Mucosa of rectum (tissue), 2 donors: ENCODE results near the gene PRELID2.

ENCODE experiments used
- H3K27ac ChIP-seq, 2 donors: one replicate each; pipeline ENCODE4 v1.7.0; 2013; ENCODE audit warnings: inconsistent platforms in 2 of 2, low read depth in 2 of 2, low read length in 2 of 2
- H3K27me3 ChIP-seq, 2 donors: one replicate each; pipeline ENCODE4 v1.7.0; 2013; ENCODE audit warnings: low read length in 2 of 2; ENCODE audit not compliant: control insufficient read depth in 2 of 2, insufficient read depth in 2 of 2
- H3K36me3 ChIP-seq, 2 donors: one replicate each; pipeline ENCODE4 v1.7.0; 2013; ENCODE audit warnings: low read length in 2 of 2; ENCODE audit not compliant: control insufficient read depth in 2 of 2, insufficient read depth in 2 of 2
- H3K4me1 ChIP-seq, 2 donors: one replicate each; pipeline ENCODE4 v1.7.0; 2013; ENCODE audit warnings: low read length in 2 of 2, mild to moderate bottlenecking in 1 of 2; ENCODE audit not compliant: control insufficient read depth in 2 of 2, insufficient read depth in 2 of 2
- H3K4me3 ChIP-seq, 2 donors: one replicate each; pipeline ENCODE4 v1.7.0; 2013; ENCODE audit warnings: low read length in 2 of 2
- H3K9ac ChIP-seq, 2 donors: one replicate each; pipeline ENCODE4 v1.7.0; 2013; ENCODE audit warnings: low read length in 2 of 2, low read depth in 1 of 2, mild to moderate bottlenecking in 1 of 2
- H3K9me3 ChIP-seq, 2 donors: one replicate each; pipeline ENCODE4 v1.7.0; 2013; ENCODE audit warnings: low read length in 2 of 2; ENCODE audit not compliant: control insufficient read depth in 2 of 2
- donor health status: healthy.
- donor health status: Normal muscosa, but diverticular disease.

The PRELID2 gene

DNA sequence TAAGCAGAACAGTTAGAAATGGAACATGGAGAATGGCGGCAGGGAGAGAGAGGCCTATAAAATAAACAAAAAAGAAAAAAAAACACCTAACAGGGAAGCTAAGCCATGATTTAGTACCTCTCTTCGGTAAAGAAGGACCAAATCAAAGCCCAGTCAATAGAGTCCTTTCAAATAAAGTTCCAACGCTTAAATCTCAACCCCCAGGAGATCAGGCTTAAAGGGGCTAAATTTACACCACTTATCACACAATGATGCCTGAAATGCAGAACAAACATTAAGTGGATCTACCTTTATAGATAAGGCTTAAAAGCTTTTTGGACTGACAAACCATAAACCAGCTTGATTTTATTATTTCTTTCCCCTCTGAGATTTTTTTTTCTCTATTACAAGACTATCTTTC lies 66.3 kb downstream of the PRELID2 start:
- H3K9ac ChIP-seq, result no peak overlapping the region
- H3K27me3 ChIP-seq, result no peaks in the 10 kb centered on the region
- no peaks in the 10 kb centered on the region for H3K4me1 ChIP-seq
- H3K27ac ChIP-seq, result no peak overlapping the region
- H3K36me3 ChIP-seq, result peaks cover 4 to 8% of the 10 kb centered on the region in 2 donors
- H3K4me3 ChIP-seq, result no peak overlapping the region
- H3K9me3 ChIP-seq, result no peaks in the 10 kb centered on the region

DNA sequence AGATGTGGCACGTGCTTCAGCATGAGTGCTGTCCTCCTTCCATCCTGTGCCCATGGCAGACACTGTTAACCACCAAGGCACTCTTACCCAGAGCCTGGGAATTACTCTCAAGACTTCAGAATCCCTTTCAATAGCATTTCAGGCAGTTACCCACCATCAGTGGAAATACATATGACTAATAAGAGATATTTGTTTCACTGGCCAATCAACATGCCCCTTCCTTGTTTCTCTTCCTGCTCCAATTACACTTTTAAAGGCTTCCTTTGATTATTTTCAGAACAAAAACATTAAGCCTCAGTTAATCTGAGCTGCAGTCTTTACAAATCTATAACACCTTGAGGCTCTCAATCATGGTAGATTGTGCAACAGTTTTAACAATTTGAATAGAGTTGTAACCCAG lies 70.8 kb downstream of the PRELID2 start:
- Histone ChIP-seq H3K27ac (no peak overlapping the region), H3K4me3 (no peak overlapping the region), H3K9ac (no peak overlapping the region), H3K9me3 (no peaks in the 10 kb centered on the region), H3K36me3 (peaks cover 3 to 16% of the 10 kb centered on the region in 2 donors), H3K27me3 (no peaks in the 10 kb centered on the region), H3K4me1 (no peaks in the 10 kb centered on the region)

DNA sequence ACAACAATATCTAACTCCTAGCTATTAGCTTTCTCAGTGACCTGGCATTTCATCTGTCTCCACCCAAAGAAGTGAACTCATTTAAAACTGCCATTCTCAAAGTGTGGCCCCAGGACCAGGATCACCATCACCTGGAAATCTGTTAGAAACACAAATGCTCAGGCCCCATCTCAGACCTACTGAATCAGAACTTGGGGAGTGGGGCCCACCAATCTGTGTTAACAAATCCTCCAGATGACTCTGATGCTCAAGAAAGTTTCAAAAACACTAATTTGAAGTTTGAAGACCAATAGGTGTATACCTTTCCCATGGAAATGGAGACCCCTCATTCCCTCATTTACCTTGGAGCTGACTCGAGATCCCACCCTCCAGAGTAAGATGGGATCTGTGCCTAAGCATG lies 72.3 kb downstream of the PRELID2 start:
- no peak overlapping the region for H3K9ac ChIP-seq
- no peak overlapping the region for H3K27ac ChIP-seq
- H3K4me3 ChIP-seq, result no peak overlapping the region
- H3K27me3 ChIP-seq, result no peaks in the 10 kb centered on the region
- no peaks in the 10 kb centered on the region for H3K9me3 ChIP-seq
- H3K4me1 ChIP-seq, result no peaks in the 10 kb centered on the region
- H3K36me3 ChIP-seq, result peaks cover 5 to 18% of the 10 kb centered on the region in 2 donors

DNA sequence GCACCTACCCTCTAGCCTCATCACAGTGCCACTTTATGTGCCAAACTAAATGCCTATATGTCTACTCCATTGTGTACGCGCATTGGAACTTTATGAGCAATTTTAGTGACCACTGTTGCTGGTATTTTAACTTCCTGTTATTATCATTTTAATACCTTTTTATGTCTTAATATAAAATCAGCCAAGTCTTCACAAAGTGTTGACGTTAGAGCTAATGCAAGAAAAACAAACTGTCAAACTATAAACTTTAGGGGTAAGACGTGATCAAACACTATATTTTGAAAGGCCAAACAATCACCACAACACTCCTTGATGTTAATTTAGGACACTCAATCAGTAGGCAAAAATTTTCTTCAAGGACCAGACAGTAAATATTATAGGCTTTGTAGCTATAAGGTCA lies 73.9 kb downstream of the PRELID2 start:
- no peaks in the 10 kb centered on the region for H3K4me1 ChIP-seq
- no peak overlapping the region for H3K27ac ChIP-seq
- H3K36me3 ChIP-seq, result peaks cover 5 to 13% of the 10 kb centered on the region in 2 donors
- no peaks in the 10 kb centered on the region for H3K9me3 ChIP-seq
- H3K9ac ChIP-seq, result no peak overlapping the region
- no peaks in the 10 kb centered on the region for H3K27me3 ChIP-seq
- H3K4me3 ChIP-seq, result no peak overlapping the region

DNA sequence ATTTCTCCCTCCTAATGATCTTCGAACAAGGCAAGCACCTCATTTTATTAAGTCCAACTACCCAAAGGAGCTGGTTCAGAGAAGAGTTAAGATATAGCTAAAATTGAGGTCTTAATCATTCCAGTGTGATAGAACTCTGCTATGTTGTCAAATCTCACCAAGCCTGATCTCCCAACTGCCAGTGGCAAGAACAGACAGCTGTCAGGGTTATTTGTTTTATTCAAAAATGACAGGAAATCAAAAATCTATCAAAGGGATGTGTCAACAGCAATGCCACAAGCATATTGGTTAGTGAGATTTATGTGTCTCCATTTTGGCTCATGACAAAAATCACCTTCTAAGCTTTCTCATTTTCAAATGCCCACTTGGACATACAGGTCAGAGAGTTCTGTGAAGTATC lies 74.5 kb downstream of the PRELID2 start:
- Histone ChIP-seq H3K27me3 (no peaks in the 10 kb centered on the region), H3K9ac (no peak overlapping the region), H3K4me3 (no peak overlapping the region), H3K27ac (no peak overlapping the region), H3K9me3 (no peaks in the 10 kb centered on the region), H3K4me1 (no peaks in the 10 kb centered on the region), H3K36me3 (peaks cover 5 to 17% of the 10 kb centered on the region in 2 donors)

DNA sequence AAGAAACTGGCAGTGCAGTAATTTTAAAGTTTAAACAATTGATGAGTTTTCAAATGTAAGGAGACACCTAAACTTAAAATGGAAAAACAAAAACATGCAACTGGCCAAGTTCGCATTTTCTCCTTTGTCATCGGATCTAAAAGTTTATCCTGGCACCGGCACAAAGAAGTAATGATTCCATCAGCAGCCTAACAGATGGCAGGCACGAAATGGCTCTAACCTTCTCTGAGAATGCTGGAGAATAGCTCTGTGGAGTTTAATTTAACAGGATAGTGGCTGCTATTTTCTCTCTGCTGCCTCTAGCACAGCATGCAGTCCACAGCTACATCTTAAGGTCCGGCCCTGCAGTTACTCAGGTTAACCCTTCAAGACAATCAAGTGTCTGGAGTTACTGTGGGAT lies 82.2 kb downstream of the PRELID2 start:
- Histone ChIP-seq H3K9ac (no peak overlapping the region), H3K4me1 (no peaks in the 10 kb centered on the region), H3K27me3 (no peaks in the 10 kb centered on the region), H3K9me3 (no peaks in the 10 kb centered on the region), H3K27ac (no peak overlapping the region), H3K4me3 (no peak overlapping the region), H3K36me3 (peaks cover 0 to 5% of the 10 kb centered on the region in 2 donors)

DNA sequence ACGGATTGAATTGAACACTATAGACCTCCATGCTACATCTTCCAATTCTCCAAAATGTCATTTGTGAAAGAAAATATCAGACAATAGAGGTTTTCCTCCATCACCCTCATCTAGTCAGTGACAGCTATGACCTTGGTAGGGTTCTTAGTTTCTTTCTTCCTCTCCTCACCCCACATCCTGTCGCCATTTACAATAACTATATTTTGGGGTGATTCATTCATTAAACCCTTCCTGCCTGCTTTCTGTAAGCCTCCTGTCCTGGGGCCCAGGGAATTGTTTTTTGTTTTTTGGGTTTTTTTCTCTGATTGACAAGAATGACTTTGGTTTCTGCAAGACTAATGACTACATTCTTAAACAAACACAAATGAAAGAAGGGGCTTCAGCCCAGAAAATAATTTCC lies 82.6 kb downstream of the PRELID2 start:
- Histone ChIP-seq H3K27ac (no peak overlapping the region), H3K27me3 (no peaks in the 10 kb centered on the region), H3K36me3 (peaks cover 0 to 5% of the 10 kb centered on the region in 2 donors), H3K4me1 (no peaks in the 10 kb centered on the region), H3K4me3 (no peak overlapping the region), H3K9ac (no peak overlapping the region), H3K9me3 (no peaks in the 10 kb centered on the region)

DNA sequence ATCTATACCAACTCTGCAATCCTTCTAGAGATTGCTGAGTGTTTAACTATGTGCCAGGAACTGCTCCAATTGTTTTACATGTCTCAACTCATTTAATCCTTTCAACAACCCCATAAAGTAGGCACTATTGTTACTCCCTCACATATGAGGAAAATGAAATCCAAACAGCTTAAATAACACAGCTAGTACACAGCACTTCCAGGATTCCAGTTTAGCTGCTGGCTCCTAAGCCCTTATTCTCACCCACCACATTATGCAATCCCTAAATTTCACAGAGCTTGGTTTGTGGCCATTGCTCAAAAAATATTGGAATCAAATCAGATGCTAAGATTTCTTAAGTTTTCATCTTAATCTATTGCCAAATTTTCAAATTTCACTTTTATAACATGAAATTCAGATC lies 84.9 kb downstream of the PRELID2 start:
- H3K27me3 ChIP-seq, result no peaks in the 10 kb centered on the region
- no peaks in the 10 kb centered on the region for H3K4me1 ChIP-seq

DNA sequence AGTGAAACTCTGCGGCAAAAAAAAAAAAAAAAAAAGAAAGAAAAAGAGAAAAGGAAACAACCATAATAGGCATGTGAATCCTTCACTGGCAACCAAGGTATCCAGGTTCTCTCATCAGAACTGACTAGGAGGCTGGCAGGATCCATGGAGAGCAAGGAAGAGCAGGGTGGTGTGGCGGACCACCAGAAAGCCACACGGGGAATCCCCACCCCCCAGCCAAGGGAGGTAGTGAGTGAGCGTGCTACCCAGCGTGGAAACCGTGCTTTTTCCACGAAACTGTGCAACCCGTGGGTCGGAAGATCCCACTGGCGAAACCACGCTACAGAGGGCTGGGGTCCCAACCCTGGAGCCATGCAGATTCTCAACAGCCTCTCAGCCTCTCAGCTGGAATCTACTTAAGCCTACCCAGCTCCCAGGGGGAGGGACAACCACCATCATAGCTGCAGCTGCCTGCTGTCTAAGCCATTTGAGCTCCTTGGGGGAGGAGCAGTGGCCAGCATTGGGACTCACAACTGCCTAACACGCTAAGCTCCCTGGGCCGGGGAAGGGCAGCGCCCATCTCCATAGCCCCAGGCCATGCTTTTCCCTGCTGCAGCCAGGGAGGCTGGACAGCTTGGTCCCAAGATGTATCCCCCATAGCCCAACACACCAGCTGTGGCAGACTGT lies 91.6 kb downstream of the PRELID2 start:
- peaks cover 0 to 2% of the 10 kb centered on the region in 2 donors for H3K36me3 ChIP-seq
- H3K27me3 ChIP-seq, result no peaks in the 10 kb centered on the region
- no peak overlapping the region for H3K9ac ChIP-seq
- H3K9me3 ChIP-seq, result no peaks in the 10 kb centered on the region
- H3K4me3 ChIP-seq, result no peak overlapping the region
- H3K4me1 ChIP-seq, result no peaks in the 10 kb centered on the region
- no peak overlapping the region for H3K27ac ChIP-seq

More for the DNA sequence above, 84.9 kb downstream of the PRELID2 start:
- Histone ChIP-seq H3K4me3 (no peak overlapping the region), H3K9ac (no peak overlapping the region), H3K36me3 (no peaks in the 10 kb centered on the region), H3K27ac (no peak overlapping the region), H3K9me3 (no peaks in the 10 kb centered on the region)

DNA sequence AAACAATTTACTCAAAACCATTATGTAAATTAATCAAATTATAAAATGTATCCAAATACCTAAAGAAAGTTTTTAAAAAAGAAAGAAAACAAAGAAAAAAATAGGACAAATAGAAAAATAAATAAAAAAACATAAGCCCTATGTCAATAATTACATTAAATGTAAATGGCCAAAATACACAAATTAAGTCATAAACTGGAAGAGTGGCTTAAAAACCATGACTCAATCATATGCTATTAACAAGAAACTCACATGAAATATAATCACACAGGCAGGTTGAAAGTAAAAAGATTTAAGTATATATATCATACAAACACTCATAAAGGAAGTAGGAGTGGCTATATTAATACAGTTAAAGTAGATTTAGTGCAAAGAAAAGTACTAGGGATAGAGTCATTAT lies 95.3 kb downstream of the PRELID2 start:
- Histone ChIP-seq H3K27me3 (no peaks in the 10 kb centered on the region), H3K9me3 (no peaks in the 10 kb centered on the region), H3K27ac (no peak overlapping the region), H3K9ac (no peak overlapping the region), H3K36me3 (peaks cover 0 to 5% of the 10 kb centered on the region in 2 donors), H3K4me3 (no peak overlapping the region), H3K4me1 (no peaks in the 10 kb centered on the region)
